NCI-H2107 treated with DMSO at 0.1 percent for 48 hours (cell line): ENCODE results near the gene CXorf49.
"Not testable (repeated sequence)": the region's sequence is repeated elsewhere in the genome, so short reads cannot be mapped to it uniquely, and the experiment has no call there.

Experiments
- DNase-seq: peaks from one replicate; lab custom pipeline; 2025; ENCODE audit not compliant: unreplicated experiment; lab: John Stamatoyannopoulos, UW

Gene CXorf49

DNA sequence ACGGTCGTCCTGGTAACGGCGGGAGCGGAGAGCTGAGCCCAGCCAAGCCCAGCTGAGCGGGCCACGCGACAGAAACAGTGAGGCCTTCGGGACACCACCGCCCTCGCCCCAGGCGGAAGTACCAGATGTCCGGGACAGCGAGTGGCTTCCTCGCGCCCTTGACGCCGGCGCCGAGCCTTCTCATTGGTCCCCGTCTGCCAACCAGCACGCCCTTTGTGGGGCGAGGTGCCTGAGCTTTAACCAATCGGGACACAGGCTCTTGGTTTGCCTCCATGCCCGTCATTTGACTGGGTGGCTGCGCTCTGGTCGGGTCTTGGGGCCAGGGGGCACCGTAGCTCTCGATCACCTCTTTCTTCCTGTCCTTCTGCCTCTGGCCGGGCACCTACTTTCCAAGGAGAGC is at the start of gene CXorf49:
Gene CXorf49 (minus strand): TSS at position 101 of the 400 bp plus-strand sequence. CDS start 134 bp downstream, outside the sequence.
- DNase-seq, result not testable (repeated sequence)

DNA sequence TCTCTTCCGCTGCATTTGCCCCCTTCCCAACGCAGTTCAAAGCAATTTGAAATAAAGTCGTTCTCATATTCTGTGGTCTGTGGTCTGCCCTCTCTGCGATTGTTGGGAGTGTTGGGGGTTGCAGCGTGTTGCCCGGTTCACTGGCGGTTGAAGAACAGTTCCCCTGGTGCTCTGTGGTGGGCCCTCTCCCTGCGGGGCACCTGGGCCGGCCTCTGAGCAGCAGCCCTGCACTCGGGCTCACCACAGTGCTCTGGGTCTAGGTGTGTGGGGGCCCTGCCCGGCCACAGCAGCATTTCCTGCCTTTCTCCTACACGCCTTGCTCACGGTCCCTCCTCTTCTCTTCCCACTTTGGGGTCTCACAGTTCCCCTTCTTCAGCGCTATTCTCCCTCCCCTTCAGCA is 49.0 kb upstream of the CXorf49 start:
- DNase-seq, result not testable (repeated sequence)

DNA sequence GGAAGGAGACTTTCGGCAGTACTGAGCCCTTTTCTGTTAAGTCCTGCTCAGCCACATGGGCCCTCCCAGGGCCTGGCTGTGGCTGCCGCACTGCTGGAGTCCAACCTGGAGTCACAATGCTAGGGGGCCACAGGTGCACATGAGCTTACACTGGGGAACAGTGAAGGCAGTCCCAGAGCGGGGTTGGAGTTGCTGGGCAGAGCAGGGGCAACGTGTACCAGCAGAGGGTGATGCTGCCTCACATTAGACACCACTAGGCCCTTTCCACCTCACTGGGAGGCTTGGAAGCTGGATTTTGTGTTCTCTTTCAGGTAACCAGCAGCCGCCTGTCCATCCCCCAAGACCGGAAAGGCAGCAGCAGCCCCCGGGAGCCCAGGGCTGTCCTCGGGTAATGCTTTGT is 47.5 kb upstream of the CXorf49 start:
- DNase-seq, result not testable (repeated sequence)

DNA sequence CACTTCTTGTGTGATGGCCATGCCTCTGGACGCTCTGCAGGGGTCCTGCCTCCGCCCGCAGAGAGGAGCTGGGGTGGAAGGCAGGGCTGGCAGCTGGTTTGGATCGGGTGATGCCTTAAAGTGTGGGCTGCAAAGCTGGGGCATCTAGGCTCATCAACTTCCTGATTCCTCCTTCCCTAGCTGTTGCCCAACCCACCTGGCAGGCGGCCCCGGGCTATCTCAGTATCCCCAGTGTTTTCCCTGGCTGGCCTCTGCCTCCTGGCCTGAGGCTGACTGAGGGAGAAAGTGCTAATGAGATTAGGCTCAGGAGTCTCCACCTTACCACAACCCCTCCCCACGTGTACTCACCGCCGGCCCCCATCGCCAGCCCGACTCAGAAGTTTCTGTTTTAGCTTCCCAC is 46.7 kb upstream of the CXorf49 start:
- not testable (repeated sequence) for DNase-seq

DNA sequence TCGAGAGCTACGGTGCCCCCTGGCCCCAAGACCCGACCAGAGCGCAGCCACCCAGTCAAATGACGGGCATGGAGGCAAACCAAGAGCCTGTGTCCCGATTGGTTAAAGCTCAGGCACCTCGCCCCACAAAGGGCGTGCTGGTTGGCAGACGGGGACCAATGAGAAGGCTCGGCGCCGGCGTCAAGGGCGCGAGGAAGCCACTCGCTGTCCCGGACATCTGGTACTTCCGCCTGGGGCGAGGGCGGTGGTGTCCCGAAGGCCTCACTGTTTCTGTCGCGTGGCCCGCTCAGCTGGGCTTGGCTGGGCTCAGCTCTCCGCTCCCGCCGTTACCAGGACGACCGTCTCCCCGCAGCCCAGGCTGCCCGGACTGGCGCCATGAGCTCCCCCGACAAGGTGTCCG is 45.0 kb upstream of the CXorf49 start, which contains the start of gene CXorf49B:
Gene CXorf49B (plus strand): TSS at position 301 of the 400 bp plus-strand sequence. CDS start 75 bp downstream, at position 376.
- not testable (repeated sequence) for DNase-seq

- DNase-seq, result not testable (repeated sequence)
Measured at GRCh38 chrX:71760688-71761281, 42.7 kb upstream of the CXorf49 start.

- DNase-seq, result not testable (repeated sequence)
Measured at GRCh38 chrX:71720289-71720886, 2.3 kb upstream of the CXorf49 start.

DNA sequence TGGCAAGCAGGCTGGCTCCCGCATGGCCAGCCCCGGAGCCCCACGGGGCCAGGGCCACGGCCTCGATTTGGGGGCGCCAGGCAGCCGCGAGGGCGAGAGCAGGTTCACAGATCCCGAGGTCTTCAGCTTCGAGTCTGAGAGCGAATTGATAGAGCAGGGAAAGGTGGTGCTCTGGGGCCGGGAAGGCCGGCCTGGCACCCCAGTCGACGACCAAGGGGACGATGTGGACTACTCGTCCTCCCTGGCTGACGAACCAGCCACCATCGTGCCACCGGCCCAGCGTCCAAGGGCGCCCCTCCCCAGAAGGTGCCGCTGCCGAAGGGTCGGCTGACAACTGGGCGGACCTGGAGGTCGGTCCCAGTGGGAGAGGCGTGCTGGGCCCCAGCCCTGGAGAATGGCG is 1.1 kb upstream of the CXorf49 start:
- DNase-seq, result not testable (repeated sequence)

DNA sequence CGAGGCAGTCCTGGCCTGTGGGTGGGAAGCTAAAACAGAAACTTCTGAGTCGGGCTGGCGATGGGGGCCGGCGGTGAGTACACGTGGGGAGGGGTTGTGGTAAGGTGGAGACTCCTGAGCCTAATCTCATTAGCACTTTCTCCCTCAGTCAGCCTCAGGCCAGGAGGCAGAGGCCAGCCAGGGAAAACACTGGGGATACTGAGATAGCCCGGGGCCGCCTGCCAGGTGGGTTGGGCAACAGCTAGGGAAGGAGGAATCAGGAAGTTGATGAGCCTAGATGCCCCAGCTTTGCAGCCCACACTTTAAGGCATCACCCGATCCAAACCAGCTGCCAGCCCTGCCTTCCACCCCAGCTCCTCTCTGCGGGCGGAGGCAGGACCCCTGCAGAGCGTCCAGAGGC is 1.8 kb downstream of the CXorf49 start:
- not testable (repeated sequence) for DNase-seq

GRCh38 chrX:71715551-71715950 is 2.5 kb downstream of the CXorf49 start:
- not testable (repeated sequence) for DNase-seq

- not testable (repeated sequence) for DNase-seq
Measured at GRCh38 chrX:71714064-71714463, 4.0 kb downstream of the CXorf49 start.

GRCh38 chrX:71702853-71703252 is 15.2 kb downstream of the CXorf49 start:
- DNase-seq, result not testable (repeated sequence)

DNA sequence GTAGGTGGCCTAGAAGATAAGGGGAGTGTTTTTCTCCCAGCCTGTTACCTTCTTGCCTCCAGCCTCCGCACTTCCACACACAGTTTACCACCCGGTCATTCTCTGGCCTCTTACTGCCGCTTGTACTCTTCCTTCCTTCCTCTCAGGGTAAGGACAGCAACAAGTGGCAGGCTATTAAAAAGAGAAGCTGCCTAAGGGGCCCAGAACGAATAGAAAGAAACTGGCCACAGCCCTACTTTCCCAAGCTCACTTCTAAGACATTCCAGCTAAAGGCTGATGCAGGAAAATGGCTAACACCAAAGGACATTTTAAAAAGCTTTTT is 19.1 kb downstream of the CXorf49 start:
- DNase-seq, result not testable (repeated sequence)

- not testable (repeated sequence) for DNase-seq
Measured at GRCh38 chrX:71698299-71699022, 19.6 kb downstream of the CXorf49 start.

- not testable (repeated sequence) for DNase-seq
Measured at GRCh38 chrX:71697466-71698298, 20.4 kb downstream of the CXorf49 start.

GRCh38 chrX:71696641-71697465 is 21.2 kb downstream of the CXorf49 start:
- not testable (repeated sequence) for DNase-seq

- DNase-seq, result no peak
Measured at GRCh38 chrX:71679575-71680207, 38.4 kb downstream of the CXorf49 start.

GRCh38 chrX:71677195-71677594 is 40.9 kb downstream of the CXorf49 start:
- DNase-seq, result not testable (repeated sequence)

- DNase-seq, result not testable (repeated sequence)
Measured at GRCh38 chrX:71676068-71676795, 41.9 kb downstream of the CXorf49 start.
